CD14-positive monocyte (primary cell): ENCODE measurements around the gene ITGAX. TPM values are rescaled to one million over a fixed set of nuclear protein-coding genes. Genes with fewer than 3 reads are reported as not detected.

Source experiments
- DNase-seq, 3 donors: peaks; one replicate each; pipeline ENCODE4 v3.0.0-alpha.2; 2011 to 2022
- H2AFZ ChIP-seq: 2 replicates; pipeline ENCODE4 v1.6.0; 2012; ENCODE audit warnings: mild to moderate bottlenecking, low read depth, low read length, inconsistent platforms; ENCODE audit not compliant: insufficient read depth, poor library complexity, severe bottlenecking
- H3K27ac ChIP-seq, 2 donors: 1 replicate in 1 of 2; 2 replicates in 1 of 2; pipeline ENCODE4 v1.5.1; 2012 to 2013; ENCODE audit warnings: low read length in 2 of 2, control low read depth in 1 of 2, inconsistent platforms in 1 of 2, low read depth in 1 of 2, mild to moderate bottlenecking in 1 of 2
- H3K27me3 ChIP-seq, 2 donors: one replicate each; pipeline versions ENCODE4 v1.6.0 to v1.6.1; 2011 to 2013; ENCODE audit warnings: low read length in 2 of 2; ENCODE audit not compliant: control insufficient read depth in 2 of 2, insufficient read depth in 2 of 2
- H3K36me3 ChIP-seq, 2 donors: replicated peaks in 1 of 2; 1 replicate in 1 of 2; 2 replicates in 1 of 2; pipeline versions ENCODE4 v1.5.1 to v1.6.1; 2012 to 2013; ENCODE audit warnings: low read length in 2 of 2, control low read depth in 1 of 2, inconsistent platforms in 1 of 2, mild to moderate bottlenecking in 1 of 2; ENCODE audit not compliant: insufficient read depth in 2 of 2, control insufficient read depth in 1 of 2
- H3K4me1 ChIP-seq, 2 donors: 1 replicate in 1 of 2; 2 replicates in 1 of 2; pipeline versions ENCODE4 v1.5.1 to v1.6.1; 2012 to 2013; ENCODE audit warnings: low read length in 2 of 2, control low read depth in 1 of 2, inconsistent platforms in 1 of 2, mild to moderate bottlenecking in 1 of 2, moderate library complexity in 1 of 2; ENCODE audit not compliant: insufficient read depth in 2 of 2, control insufficient read depth in 1 of 2
- H3K4me2 ChIP-seq: replicated peaks from 2 replicates; pipeline ENCODE3; 2012; ENCODE audit warnings: low read length, moderate library complexity, mild to moderate bottlenecking; ENCODE audit not compliant: poor library complexity, severe bottlenecking; ENCODE audit errors: extremely low read depth
- H3K4me3 ChIP-seq, 3 experiments: fragments of 200-600 bp in 1 of 3; sonication (generic) in 1 of 3; replicated peaks in 1 of 3; 1 replicate in 2 of 3; 2 replicates in 1 of 3; pipeline ENCODE4 v1.5.1; 2011 to 2013; ENCODE audit warnings: low read length in 3 of 3, mild to moderate bottlenecking in 3 of 3, control low read depth in 2 of 3, low read depth in 2 of 3, inconsistent platforms in 1 of 3, moderate library complexity in 1 of 3
- H3K79me2 ChIP-seq: 2 replicates; pipeline ENCODE4 v1.6.0; 2012; ENCODE audit warnings: mild to moderate bottlenecking, control low read depth, inconsistent platforms, low read length, moderate library complexity; ENCODE audit not compliant: insufficient read depth
- H3K9ac ChIP-seq: 2 replicates; pipeline ENCODE4 v1.6.0; 2017; ENCODE audit warnings: low read length, mild to moderate bottlenecking; ENCODE audit not compliant: insufficient read depth, poor library complexity, severe bottlenecking
- H3K9me3 ChIP-seq, 2 donors: replicated peaks in 1 of 2; 1 replicate in 1 of 2; 2 replicates in 1 of 2; pipeline versions ENCODE4 v1.5.1 to v1.6.1; 2012 to 2013; ENCODE audit warnings: low read length in 2 of 2, control low read depth in 1 of 2; ENCODE audit not compliant: control insufficient read depth in 1 of 2, insufficient read depth in 1 of 2
- H4K20me1 ChIP-seq: 2 replicates; pipeline ENCODE4 v1.6.0; 2012; ENCODE audit warnings: mild to moderate bottlenecking, low read length, control low read depth, moderate library complexity; ENCODE audit not compliant: insufficient read depth
- H3K27ac Mint-ChIP-seq, 7 donors: one replicate each; pipeline ENCODE4 v1.8.0; 2020; ENCODE audit warnings: mild to moderate bottlenecking in 7 of 7, mixed read lengths in 7 of 7, moderate library complexity in 6 of 7, inconsistent platforms in 2 of 7
- H3K27me3 Mint-ChIP-seq, 3 donors: one replicate each; pipeline ENCODE4 v1.8.0; 2021 to 2022; ENCODE audit warnings: low read depth in 3 of 3, mild to moderate bottlenecking in 3 of 3, mixed read lengths in 3 of 3, moderate library complexity in 3 of 3, inconsistent platforms in 1 of 3
- H3K36me3 Mint-ChIP-seq, 2 donors: one replicate each; pipeline ENCODE4 v1.8.0; 2020; ENCODE audit warnings: mixed read lengths in 2 of 2, inconsistent platforms in 1 of 2, mild to moderate bottlenecking in 1 of 2
- H3K4me1 Mint-ChIP-seq: one replicate; pipeline ENCODE4 v1.8.0; 2020; ENCODE audit warnings: mild to moderate bottlenecking, mixed read lengths
- H3K4me3 Mint-ChIP-seq, 2 donors: one replicate each; pipeline ENCODE4 v1.8.0; 2020; ENCODE audit warnings: mild to moderate bottlenecking in 2 of 2, mixed read lengths in 2 of 2, moderate library complexity in 1 of 2
- H3K9me3 Mint-ChIP-seq, 7 donors: one replicate each; pipeline ENCODE4 v1.8.0; 2020 to 2022; ENCODE audit warnings: mixed read lengths in 7 of 7, mild to moderate bottlenecking in 6 of 7, moderate library complexity in 6 of 7, inconsistent platforms in 2 of 7
- WGBS: methylation state at CpG from one replicate; pipeline ENCODE4 v1.1.5; 2013; ENCODE audit warnings: missing lambda C conversion rate; ENCODE audit not compliant: insufficient coverage; 5-methylcytosine and 5-hydroxymethylcytosine counted together
- intact Hi-C, 2 donors: fragments of 100-400 bp; cut with micrococcal nuclease; formaldehyde crosslinking; loops; one replicate each; pipeline versions ENCODE4 v1.15.0 to v1.15.1; 2023
- polyA plus RNA-seq, 3 donors: library from polyadenylated mRNA; depleted of rRNA in 1 of 3; unstranded in 2 of 3; stranded (reverse) in 1 of 3; fragments of 300-500 nt in 2 of 3; fragments of >200 nt in 1 of 3; fragmentation: Illumina TruSeq in 2 of 3; gene quantifications; 1 replicate in 2 of 3; 2 replicates in 1 of 3; pipeline ENCODE4 v1.2.3, GENCODE V29; 2012 to 2021
- TF ChIP-seq, protein P1 (sequence below): fragments of 200-600 bp; IDR thresholded peaks from one replicate; pipeline ENCODE4 v1.8.0; 2022; ENCODE audit warnings: antibody characterized with exemption, mild to moderate bottlenecking

The ITGAX gene
- polyA plus RNA-seq, 3 donors = 40.7 to 710 (median 71.3) TPM

DNA sequence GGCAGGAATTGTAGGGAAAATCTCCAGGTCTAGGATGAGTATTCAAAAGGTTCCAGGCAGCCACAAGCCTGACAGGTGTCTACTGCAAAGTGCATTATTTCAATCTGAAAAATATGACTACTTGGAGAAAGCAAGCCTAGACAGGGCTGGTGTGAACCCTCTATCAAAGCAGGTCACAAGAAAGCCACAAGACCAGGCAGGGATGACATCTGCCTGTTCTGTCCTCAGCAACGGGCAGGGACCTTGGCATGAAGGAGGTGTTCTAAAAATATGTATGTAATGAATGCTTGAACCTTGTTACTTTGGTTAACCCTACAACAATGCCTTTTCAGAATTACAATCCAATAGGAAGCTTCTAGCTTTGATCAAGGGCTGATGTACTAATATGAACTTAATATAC, 74.3 kb downstream of the ITGAX start:
- peaks cover 3% of the 10 kb centered on the region for H3K4me1 Mint-ChIP-seq
- no peak overlapping the region for H3K27ac Mint-ChIP-seq
- no peak overlapping the region for H3K4me2 ChIP-seq
- H3K4me3 ChIP-seq = no peak overlapping the region
- H3K4me3 Mint-ChIP-seq = peak overlapping the region in 1 of 2 donors; percentile 12
- no CpG with 5 or more reads among the region's 1 CpG for WGBS
- peaks cover 0 to 3% (median 0%) of the 10 kb centered on the region in 7 donors for H3K9me3 Mint-ChIP-seq
- H3K4me1 ChIP-seq = peaks cover 4 to 5% of the 10 kb centered on the region in 2 donors
- no peaks in the 10 kb centered on the region for H3K36me3 Mint-ChIP-seq
- no peaks in the 10 kb centered on the region for H3K79me2 ChIP-seq
- H2AFZ ChIP-seq = no peak overlapping the region
- H3K9ac ChIP-seq = no peak overlapping the region
- intact Hi-C loops = no loop called here
- TF ChIP-seq, protein P1, sequence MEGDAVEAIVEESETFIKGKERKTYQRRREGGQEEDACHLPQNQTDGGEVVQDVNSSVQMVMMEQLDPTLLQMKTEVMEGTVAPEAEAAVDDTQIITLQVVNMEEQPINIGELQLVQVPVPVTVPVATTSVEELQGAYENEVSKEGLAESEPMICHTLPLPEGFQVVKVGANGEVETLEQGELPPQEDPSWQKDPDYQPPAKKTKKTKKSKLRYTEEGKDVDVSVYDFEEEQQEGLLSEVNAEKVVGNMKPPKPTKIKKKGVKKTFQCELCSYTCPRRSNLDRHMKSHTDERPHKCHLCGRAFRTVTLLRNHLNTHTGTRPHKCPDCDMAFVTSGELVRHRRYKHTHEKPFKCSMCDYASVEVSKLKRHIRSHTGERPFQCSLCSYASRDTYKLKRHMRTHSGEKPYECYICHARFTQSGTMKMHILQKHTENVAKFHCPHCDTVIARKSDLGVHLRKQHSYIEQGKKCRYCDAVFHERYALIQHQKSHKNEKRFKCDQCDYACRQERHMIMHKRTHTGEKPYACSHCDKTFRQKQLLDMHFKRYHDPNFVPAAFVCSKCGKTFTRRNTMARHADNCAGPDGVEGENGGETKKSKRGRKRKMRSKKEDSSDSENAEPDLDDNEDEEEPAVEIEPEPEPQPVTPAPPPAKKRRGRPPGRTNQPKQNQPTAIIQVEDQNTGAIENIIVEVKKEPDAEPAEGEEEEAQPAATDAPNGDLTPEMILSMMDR = no peak
- peaks cover 3 to 9% (median 4%) of the 10 kb centered on the region in 3 donors for H3K27me3 Mint-ChIP-seq
- H3K27ac ChIP-seq = no peak overlapping the region
- no peaks in the 10 kb centered on the region for H3K27me3 ChIP-seq
- no peaks in the 10 kb centered on the region for H3K36me3 ChIP-seq
- H3K9me3 ChIP-seq = no peaks in the 10 kb centered on the region
- H4K20me1 ChIP-seq = no peaks in the 10 kb centered on the region
- DNase-seq = no peak

DNA sequence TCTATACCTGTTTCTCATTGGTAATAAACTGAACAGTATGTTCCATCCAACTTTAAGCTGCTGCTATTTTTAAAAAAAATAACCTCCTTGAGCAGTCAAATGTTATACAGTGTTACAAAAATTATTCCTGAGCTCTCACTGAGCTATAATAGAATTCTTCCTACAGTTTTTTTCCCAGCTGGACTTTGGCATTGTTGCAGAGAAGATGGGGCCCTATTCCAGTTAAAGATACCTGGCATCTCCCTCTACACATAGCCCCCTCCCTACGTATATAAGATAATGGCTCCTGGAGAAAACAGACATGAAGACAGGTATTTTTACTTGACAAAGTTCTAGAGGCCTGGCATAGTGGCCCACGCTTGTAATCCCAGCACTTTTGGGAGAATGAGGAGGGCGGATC, 74.8 kb downstream of the ITGAX start:
- intact Hi-C loops = no loop called here
- peaks cover 3% of the 10 kb centered on the region for H3K4me1 Mint-ChIP-seq
- H3K27ac Mint-ChIP-seq = no peak overlapping the region

More for the DNA sequence above, 74.8 kb downstream of the ITGAX start:
- DNase-seq = no peak
- no peak overlapping the region for H3K27ac ChIP-seq
- no peaks in the 10 kb centered on the region for H3K9me3 ChIP-seq
- peaks cover 0 to 3% (median 0%) of the 10 kb centered on the region in 7 donors for H3K9me3 Mint-ChIP-seq
- peaks cover 4 to 5% of the 10 kb centered on the region in 2 donors for H3K4me1 ChIP-seq
- H3K9ac ChIP-seq = no peak overlapping the region
- H2AFZ ChIP-seq = no peak overlapping the region
- no peak overlapping the region for H3K4me3 Mint-ChIP-seq
- no peaks in the 10 kb centered on the region for H3K79me2 ChIP-seq
- TF ChIP-seq, protein P1 = no peak
- no peak overlapping the region for H3K4me3 ChIP-seq
- no peaks in the 10 kb centered on the region for H3K27me3 ChIP-seq
- no peak overlapping the region for H3K4me2 ChIP-seq
- H3K36me3 Mint-ChIP-seq = no peaks in the 10 kb centered on the region
- H4K20me1 ChIP-seq = no peaks in the 10 kb centered on the region
- H3K27me3 Mint-ChIP-seq = peaks cover 3 to 9% (median 4%) of the 10 kb centered on the region in 3 donors
- no peaks in the 10 kb centered on the region for H3K36me3 ChIP-seq
- WGBS = 80% methylated on average over 1 of the region's 3 CpGs
